Activated CD8-positive, alpha-beta T cell treated with anti-CD3 and anti-CD28 coated beads for 36 hours (primary cell): Measurements from ENCODE around the gene PXYLP1. TPM values are rescaled to one million over a fixed set of nuclear protein-coding genes. Genes with fewer than 3 reads are reported as not detected.
A peak's percentile ranks its signal among the peaks of the same experiment; 100 is the strongest.
"Not testable (repeated sequence)": the region's sequence is repeated elsewhere in the genome, so short reads cannot be mapped to it uniquely, and the experiment has no call there.

Source experiments
- ATAC-seq: fragments of 200-7000 bp; cut with Tn5 transposase; one replicate; pipeline ENCODE4 v1.10.0; 2021; ENCODE audit warnings: mild to moderate bottlenecking, moderate library complexity
- CTCF ChIA-PET: fragments of 350-600 bp; sonication (Branson Sonifier 250); formaldehyde crosslinking; loops from one replicate; lab custom pipeline; 2021; ENCODE audit warnings: antibody characterized with exemption; lab: Charles Lee
- POLR2A ChIA-PET: fragments of 350-600 bp; sonication (Branson Sonifier 250); formaldehyde crosslinking; loops from one replicate; lab custom pipeline; 2021; ENCODE audit warnings: antibody characterized with exemption; lab: Charles Lee
- DNase-seq: peaks from one replicate; pipeline ENCODE4 v3.0.0-alpha.2; 2020
- H3K27ac Mint-ChIP-seq: one replicate; pipeline ENCODE4 v1.8.0; 2021; ENCODE audit warnings: mild to moderate bottlenecking, mixed read lengths
- H3K27me3 Mint-ChIP-seq: one replicate; pipeline ENCODE4 v1.8.0; 2021; ENCODE audit warnings: mixed read lengths
- H3K36me3 Mint-ChIP-seq: one replicate; pipeline ENCODE4 v1.8.0; 2021; ENCODE audit warnings: low read depth, mixed read lengths
- H3K4me1 Mint-ChIP-seq: one replicate; pipeline ENCODE4 v1.8.0; 2021; ENCODE audit warnings: low read depth, mixed read lengths
- H3K4me3 Mint-ChIP-seq: one replicate; pipeline ENCODE4 v1.8.0; 2021; ENCODE audit warnings: mild to moderate bottlenecking, moderate library complexity, mixed read lengths
- H3K9me3 Mint-ChIP-seq: one replicate; pipeline ENCODE4 v1.8.0; 2021; ENCODE audit warnings: mixed read lengths
- intact Hi-C: fragments of 100-400 bp; cut with micrococcal nuclease; formaldehyde crosslinking; loops from one replicate; pipeline ENCODE4 v1.10.0; 2022
- total RNA-seq, 2 experiments: library from RNA; stranded (reverse); gene quantifications; one replicate each; pipeline ENCODE4 v1.2.3, GENCODE V29; 2021
- TF ChIP-seq, protein P1 (sequence below): fragments of 200-600 bp; IDR thresholded peaks from one replicate; pipeline ENCODE4 v1.8.0; 2022; ENCODE audit warnings: antibody characterized with exemption, mild to moderate bottlenecking

The PXYLP1 gene
- total RNA-seq, 2 experiments from 2014 or later, result 14.9 to 17.2 TPM

DNA sequence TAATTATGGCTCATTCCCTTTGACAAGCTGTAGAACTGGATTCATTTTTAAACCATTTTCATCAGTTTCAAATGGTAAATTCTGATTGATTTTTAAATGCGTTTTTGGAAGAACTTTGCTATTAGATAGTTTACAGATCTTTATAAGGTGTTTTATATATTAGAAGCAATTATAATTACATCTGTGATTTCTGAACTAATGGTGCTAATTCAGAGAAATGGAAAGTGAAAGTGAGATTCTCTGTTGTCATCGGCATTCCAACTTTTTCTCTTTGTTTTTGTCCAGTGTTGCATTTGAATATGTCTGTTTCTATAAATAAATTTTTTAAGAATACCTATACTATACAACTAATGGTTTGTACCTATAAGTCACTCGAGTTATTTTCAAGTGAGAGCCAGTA lies 62.7 kb downstream of the PXYLP1 start:
- CTCF ChIA-PET, result interaction anchor here (1.3 to 10.9 kb wide), 6 partner anchors 10 to 161 kb away, joined by 4 to 77 read pairs (median 6); partner anchors contain the start of gene PXYLP1
- POLR2A ChIA-PET, result no interaction called here
- no peaks in the 10 kb centered on the region for H3K27me3 Mint-ChIP-seq
- peak overlapping the region; percentile 38 for H3K4me3 Mint-ChIP-seq
- peaks cover 3% of the 10 kb centered on the region for H3K9me3 Mint-ChIP-seq
- intact Hi-C loops, result no loop called here
- H3K4me1 Mint-ChIP-seq, result peaks cover 15% of the 10 kb centered on the region
- H3K27ac Mint-ChIP-seq, result peak overlapping the region; percentile 63
- peaks cover 10% of the 10 kb centered on the region for H3K36me3 Mint-ChIP-seq
- TF ChIP-seq, protein P1, sequence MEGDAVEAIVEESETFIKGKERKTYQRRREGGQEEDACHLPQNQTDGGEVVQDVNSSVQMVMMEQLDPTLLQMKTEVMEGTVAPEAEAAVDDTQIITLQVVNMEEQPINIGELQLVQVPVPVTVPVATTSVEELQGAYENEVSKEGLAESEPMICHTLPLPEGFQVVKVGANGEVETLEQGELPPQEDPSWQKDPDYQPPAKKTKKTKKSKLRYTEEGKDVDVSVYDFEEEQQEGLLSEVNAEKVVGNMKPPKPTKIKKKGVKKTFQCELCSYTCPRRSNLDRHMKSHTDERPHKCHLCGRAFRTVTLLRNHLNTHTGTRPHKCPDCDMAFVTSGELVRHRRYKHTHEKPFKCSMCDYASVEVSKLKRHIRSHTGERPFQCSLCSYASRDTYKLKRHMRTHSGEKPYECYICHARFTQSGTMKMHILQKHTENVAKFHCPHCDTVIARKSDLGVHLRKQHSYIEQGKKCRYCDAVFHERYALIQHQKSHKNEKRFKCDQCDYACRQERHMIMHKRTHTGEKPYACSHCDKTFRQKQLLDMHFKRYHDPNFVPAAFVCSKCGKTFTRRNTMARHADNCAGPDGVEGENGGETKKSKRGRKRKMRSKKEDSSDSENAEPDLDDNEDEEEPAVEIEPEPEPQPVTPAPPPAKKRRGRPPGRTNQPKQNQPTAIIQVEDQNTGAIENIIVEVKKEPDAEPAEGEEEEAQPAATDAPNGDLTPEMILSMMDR, result no peak
- ATAC-seq (no peak), DNase-seq (no peak)

DNA sequence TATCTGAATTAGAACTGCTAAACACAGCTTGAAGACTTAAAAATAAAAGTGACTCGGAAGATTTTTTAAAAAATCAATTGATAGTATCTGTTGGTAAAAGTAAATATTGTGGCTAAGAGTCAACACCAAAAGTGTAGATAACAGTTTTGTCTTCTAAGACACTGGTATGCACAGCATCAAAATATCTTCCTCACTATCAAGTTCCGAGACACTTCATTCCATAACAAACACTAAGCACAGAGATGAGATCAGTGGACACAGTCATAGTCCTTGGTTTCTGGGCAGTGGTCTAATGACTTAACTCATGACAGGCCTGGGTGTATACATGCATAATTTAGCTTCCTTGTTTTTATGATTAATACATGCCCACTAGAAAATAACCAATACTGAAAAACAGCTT lies 63.2 kb downstream of the PXYLP1 start:
- Mint-ChIP-seq H3K4me1 (peaks cover 15% of the 10 kb centered on the region), H3K36me3 (peaks cover 10% of the 10 kb centered on the region)
- intact Hi-C loops, result no loop called here

DNA sequence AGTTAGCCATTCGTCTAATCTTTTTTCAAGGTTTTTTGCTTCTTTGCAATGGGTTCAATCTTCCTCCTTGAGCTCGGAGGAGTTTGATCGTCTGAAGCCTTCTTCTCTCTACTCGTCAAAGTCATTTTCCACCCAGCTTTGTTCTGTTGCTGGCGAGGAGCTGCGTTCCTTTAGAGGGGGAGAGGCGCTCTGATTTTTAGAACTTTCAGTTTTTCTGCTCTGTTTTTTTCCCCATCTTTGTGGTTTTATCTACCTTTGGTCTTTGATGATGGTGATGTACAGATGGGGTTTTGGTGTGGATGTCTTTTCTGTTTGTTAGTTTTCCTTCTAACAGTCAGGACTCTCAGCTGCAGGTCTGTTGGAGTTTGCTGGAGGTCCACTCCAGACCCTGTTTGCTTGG lies 68.8 kb downstream of the PXYLP1 start:
- intact Hi-C loops, result loop anchor here (10.0 kb wide), 1 partner anchor 264 kb away; no protein-coding TSS in a partner anchor

More for the DNA sequence above, 63.2 kb downstream of the PXYLP1 start:
- Mint-ChIP-seq H3K4me3 (peak overlapping the region; percentile 38), H3K9me3 (peaks cover 3% of the 10 kb centered on the region), H3K27ac (peak overlapping the region; percentile 63), H3K27me3 (no peaks in the 10 kb centered on the region)
- ATAC-seq (peak; percentile 76), DNase-seq (no peak)
- ChIA-PET POLR2A (no interaction called here), CTCF (interaction anchor here (1.3 to 10.9 kb wide), 6 partner anchors 9 to 160 kb away, joined by 4 to 77 read pairs (median 6); partner anchors contain the start of gene PXYLP1)
- TF ChIP-seq, protein P1, result no peak

DNA sequence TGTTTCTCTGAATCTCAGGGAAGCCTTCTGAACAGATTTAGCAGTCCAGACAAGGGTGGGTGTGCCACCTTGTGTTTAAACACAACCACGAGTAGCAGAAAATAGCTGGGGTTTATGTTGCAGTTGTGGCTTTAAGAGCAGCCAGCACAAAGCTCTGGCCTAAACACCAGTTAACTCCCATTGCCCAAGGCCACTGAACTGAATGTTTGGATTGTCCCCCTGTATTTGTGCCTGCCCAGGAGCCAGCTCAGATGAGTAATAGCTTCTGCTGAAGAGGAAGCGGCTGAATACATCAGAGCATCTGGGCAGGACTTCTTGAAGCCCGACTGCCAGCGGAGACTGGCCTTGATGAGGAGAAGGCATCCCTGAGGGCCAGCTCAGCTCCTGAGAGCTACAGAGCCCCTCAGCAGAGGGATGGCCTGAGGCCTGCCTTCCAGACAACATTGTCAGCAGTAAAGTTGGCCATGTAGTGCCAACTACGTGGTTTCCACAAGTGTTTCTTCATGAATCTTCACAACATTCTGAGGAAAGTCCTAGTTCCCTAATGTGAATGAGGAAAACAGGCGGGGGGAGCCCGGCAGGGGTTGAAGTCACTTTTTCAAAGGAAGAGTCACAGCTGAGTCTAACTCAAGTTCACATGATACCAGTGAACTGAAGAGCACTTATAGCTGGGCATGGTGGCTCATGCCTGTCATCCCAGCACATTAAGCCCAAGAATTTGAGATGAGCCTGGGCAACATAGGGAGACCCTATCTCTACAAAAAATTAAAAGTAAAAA lies 70.9 kb downstream of the PXYLP1 start:
- ATAC-seq, result no peak

More for the DNA sequence above, 68.8 kb downstream of the PXYLP1 start:
- CTCF ChIA-PET, result interaction anchor here (1.1 to 19.4 kb wide), 5 partner anchors 21 to 157 kb away, joined by 3 to 418 read pairs (median 3); partner anchors contain the start of gene PXYLP1
- H3K27me3 Mint-ChIP-seq, H3K36me3 Mint-ChIP-seq, POLR2A ChIA-PET, DNase-seq, H3K9me3 Mint-ChIP-seq, ATAC-seq: not testable (repeated sequence)
- peaks cover 20% of the 10 kb centered on the region for H3K4me1 Mint-ChIP-seq
- peak overlapping the region; percentile 22 for H3K27ac Mint-ChIP-seq
- H3K4me3 Mint-ChIP-seq, result peak overlapping the region; percentile 40

More for the DNA sequence above, 70.9 kb downstream of the PXYLP1 start:
- Mint-ChIP-seq H3K27me3 (no peaks in the 10 kb centered on the region), H3K27ac (no peak overlapping the region), H3K36me3 (no peaks in the 10 kb centered on the region), H3K9me3 (no peaks in the 10 kb centered on the region), H3K4me1 (peaks cover 36% of the 10 kb centered on the region), H3K4me3 (no peak overlapping the region)
- ChIA-PET CTCF (interaction anchor here (0.6 to 19.4 kb wide), 21 partner anchors 9 to 293 kb away, joined by 3 to 418 read pairs (median 4); partner anchors contain the start of gene PXYLP1), POLR2A (no interaction called here)
- TF ChIP-seq, protein P1, result no peak
- no peak for DNase-seq
- intact Hi-C loops, result loop anchor here (10.0 kb wide), 1 partner anchor 262 kb away; no protein-coding TSS in a partner anchor
